Calu3 (cell line): ENCODE results near the gene HDHD2. TPM values are rescaled to one million over a fixed set of nuclear protein-coding genes. Genes with fewer than 3 reads are reported as not detected.

Source experiments
- BruUV-seq: library from RNA; stranded (reverse); fragments of 400-500 nt; replicated peaks from 2 replicates; lab custom pipeline; 2021; lab: Mats Ljungman, UMichigan
- CTCF ChIA-PET: fragments of 300-600 bp; sonication (Branson Sonifier 250); formaldehyde crosslinking; loops from one replicate; lab custom pipeline; 2022; ENCODE audit warnings: antibody characterized with exemption; lab: Charles Lee
- DNase-seq: peaks from one replicate; pipeline ENCODE4 v3.0.0; 2022
- H3K27ac Mint-ChIP-seq: one replicate; pipeline ENCODE4 v1.8.0; 2022; ENCODE audit warnings: mixed read lengths; ENCODE audit not compliant: unreplicated experiment
- H3K27me3 Mint-ChIP-seq: one replicate; pipeline ENCODE4 v1.8.0; 2022; ENCODE audit warnings: mixed read lengths; ENCODE audit not compliant: unreplicated experiment
- H3K36me3 Mint-ChIP-seq: one replicate; pipeline ENCODE4 v1.8.0; 2022; ENCODE audit warnings: mild to moderate bottlenecking, moderate library complexity, mixed read lengths; ENCODE audit not compliant: insufficient read depth, unreplicated experiment
- H3K4me1 Mint-ChIP-seq: one replicate; pipeline ENCODE4 v1.8.0; 2022; ENCODE audit warnings: mild to moderate bottlenecking, low read depth, mixed read lengths; ENCODE audit not compliant: unreplicated experiment
- H3K4me3 Mint-ChIP-seq: one replicate; pipeline ENCODE4 v1.8.0; 2022; ENCODE audit warnings: mild to moderate bottlenecking, low read depth, moderate library complexity, mixed read lengths; ENCODE audit not compliant: unreplicated experiment
- H3K9me3 Mint-ChIP-seq: one replicate; pipeline ENCODE4 v1.8.0; 2022; ENCODE audit warnings: low read depth, mixed read lengths; ENCODE audit not compliant: unreplicated experiment
- intact Hi-C: fragments of 100-400 bp; cut with micrococcal nuclease; formaldehyde crosslinking; loops from one replicate; pipeline ENCODE4 v1.10.0; 2022; ENCODE audit not compliant: unreplicated experiment
- total RNA-seq: library from RNA; stranded (reverse); gene quantifications from 2 replicates; pipeline ENCODE4 v1.2.3, GENCODE V29; 2022
- TF ChIP-seq, protein P1 (sequence below): fragments of 200-600 bp; IDR thresholded peaks from one replicate; pipeline ENCODE4 v1.8.0; 2022; ENCODE audit warnings: antibody characterized with exemption; ENCODE audit not compliant: unreplicated experiment

HDHD2 gene
- total RNA-seq, 1 experiment from 2014 or later: 31.6 TPM

DNA sequence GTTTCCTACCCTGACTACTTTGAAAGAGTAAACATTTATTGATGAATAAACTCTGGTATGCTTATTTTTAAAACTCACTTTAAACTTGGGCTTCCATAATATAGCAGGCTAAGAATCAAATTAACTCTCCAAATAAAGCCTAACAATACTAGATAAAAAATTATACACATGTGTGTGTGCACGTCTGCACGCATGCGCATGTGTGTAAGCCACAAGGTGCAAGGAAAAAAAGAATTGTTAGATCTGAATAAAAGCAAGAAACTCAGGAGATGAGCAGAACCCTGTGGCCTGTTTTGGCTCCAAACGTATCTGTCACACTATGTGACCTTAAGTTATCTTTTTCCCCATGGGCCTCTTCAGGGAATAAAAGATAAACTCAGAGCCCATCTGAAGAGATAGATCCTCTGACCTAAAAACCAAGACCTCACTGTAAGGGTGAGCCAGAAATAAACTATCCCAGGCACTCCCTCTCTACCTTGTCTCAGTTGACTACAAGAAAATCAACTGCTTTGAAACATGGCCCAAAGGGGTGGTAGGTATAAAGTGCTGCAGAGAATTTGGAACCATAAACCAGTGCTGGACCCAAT, 6.3 kb downstream of the HDHD2 start:
- Mint-ChIP-seq H3K9me3 (no peaks in the 10 kb centered on the region), H3K4me1 (peaks cover 9% of the 10 kb centered on the region), H3K4me3 (no peak overlapping the region), H3K27me3 (no peaks in the 10 kb centered on the region), H3K27ac (no peak overlapping the region), H3K36me3 (peaks cover 7% of the 10 kb centered on the region)
- TF ChIP-seq, protein P1, sequence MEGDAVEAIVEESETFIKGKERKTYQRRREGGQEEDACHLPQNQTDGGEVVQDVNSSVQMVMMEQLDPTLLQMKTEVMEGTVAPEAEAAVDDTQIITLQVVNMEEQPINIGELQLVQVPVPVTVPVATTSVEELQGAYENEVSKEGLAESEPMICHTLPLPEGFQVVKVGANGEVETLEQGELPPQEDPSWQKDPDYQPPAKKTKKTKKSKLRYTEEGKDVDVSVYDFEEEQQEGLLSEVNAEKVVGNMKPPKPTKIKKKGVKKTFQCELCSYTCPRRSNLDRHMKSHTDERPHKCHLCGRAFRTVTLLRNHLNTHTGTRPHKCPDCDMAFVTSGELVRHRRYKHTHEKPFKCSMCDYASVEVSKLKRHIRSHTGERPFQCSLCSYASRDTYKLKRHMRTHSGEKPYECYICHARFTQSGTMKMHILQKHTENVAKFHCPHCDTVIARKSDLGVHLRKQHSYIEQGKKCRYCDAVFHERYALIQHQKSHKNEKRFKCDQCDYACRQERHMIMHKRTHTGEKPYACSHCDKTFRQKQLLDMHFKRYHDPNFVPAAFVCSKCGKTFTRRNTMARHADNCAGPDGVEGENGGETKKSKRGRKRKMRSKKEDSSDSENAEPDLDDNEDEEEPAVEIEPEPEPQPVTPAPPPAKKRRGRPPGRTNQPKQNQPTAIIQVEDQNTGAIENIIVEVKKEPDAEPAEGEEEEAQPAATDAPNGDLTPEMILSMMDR: no peak
- no TSS peak for BruUV-seq
- CTCF ChIA-PET: no interaction called here
- intact Hi-C loops: no loop called here
- DNase-seq: no peak

DNA sequence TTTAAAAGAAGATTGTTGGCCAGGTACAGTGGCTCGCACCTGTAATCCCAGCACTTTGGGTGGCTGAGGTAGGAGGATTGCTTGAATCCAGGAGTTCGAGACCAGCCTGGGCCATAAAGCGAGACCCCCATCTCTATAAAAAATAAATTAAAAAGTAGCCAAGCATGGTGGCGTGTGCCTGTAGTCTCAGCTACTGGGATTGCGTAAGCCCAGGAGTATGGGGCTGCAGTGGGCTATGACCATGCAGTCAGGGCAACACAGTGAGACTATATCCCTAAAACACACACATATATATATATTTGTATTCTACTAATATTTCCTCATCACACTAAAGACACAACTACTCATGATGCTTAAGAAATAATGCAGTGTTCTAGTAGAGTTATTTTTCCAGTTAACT, 7.1 kb downstream of the HDHD2 start:
- no TSS peak for BruUV-seq

DNA sequence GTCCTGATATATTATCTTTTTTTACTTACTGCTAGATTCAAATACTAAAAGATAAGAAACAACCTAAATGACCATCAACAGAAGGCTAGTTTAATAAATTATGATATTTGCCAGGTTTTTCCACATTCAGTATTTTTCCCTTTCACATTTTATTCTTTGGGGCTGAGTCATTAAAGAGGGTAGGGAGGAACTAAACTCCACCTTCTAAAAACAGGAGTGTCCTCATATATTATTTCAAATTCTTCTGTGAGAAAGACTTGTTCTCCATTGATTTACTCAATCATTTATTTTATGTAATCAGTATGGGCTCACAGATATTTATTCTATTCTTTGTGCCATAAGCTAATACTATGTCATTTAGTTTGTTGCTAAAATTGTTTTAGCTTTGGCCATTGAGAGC, 9.0 kb downstream of the HDHD2 start:
- H3K27me3 Mint-ChIP-seq: no peaks in the 10 kb centered on the region
- no peak for DNase-seq
- TF ChIP-seq, protein P1: no peak
- H3K4me3 Mint-ChIP-seq: no peak overlapping the region
- H3K27ac Mint-ChIP-seq: no peak overlapping the region
- H3K4me1 Mint-ChIP-seq: no peaks in the 10 kb centered on the region
- H3K36me3 Mint-ChIP-seq: peaks cover 11% of the 10 kb centered on the region
- intact Hi-C loops: no loop called here
- CTCF ChIA-PET: no interaction called here
- no TSS peak for BruUV-seq
- H3K9me3 Mint-ChIP-seq: no peaks in the 10 kb centered on the region

More for the DNA sequence above, 7.1 kb downstream of the HDHD2 start:
- Mint-ChIP-seq H3K27me3 (no peaks in the 10 kb centered on the region), H3K27ac (no peak overlapping the region), H3K36me3 (peaks cover 11% of the 10 kb centered on the region), H3K4me1 (peaks cover under 1% of the 10 kb centered on the region), H3K4me3 (no peak overlapping the region), H3K9me3 (no peaks in the 10 kb centered on the region)
- DNase-seq: no peak
- CTCF ChIA-PET: no interaction called here
- intact Hi-C loops: no loop called here
- TF ChIP-seq, protein P1: no peak

DNA sequence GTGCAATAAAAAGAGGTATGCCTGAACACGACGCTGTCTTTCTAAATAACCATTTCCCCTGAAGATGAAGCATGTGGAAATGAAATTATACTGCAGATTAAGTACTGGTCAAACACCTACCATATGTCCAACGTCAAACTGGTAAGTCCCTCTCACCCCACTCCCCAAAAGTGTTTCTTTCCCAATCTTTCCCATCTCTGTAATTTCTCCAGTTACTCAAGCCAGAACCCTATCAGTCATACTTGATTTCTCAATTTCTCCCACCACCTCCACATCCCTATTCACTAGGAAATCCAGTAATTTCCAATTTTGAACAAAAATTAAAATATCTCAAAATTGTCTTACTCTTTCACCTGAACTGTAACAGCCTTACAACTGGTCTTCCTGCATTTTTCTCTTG, 29.2 kb downstream of the HDHD2 start:
- CTCF ChIA-PET: no interaction called here
- peaks cover 4% of the 10 kb centered on the region for H3K36me3 Mint-ChIP-seq
- TF ChIP-seq, protein P1: no peak
- no peaks in the 10 kb centered on the region for H3K4me1 Mint-ChIP-seq
- BruUV-seq: no TSS peak
- intact Hi-C loops: no loop called here
- DNase-seq: no peak
- H3K9me3 Mint-ChIP-seq: no peaks in the 10 kb centered on the region
- no peak overlapping the region for H3K27ac Mint-ChIP-seq
- no peaks in the 10 kb centered on the region for H3K27me3 Mint-ChIP-seq
- H3K4me3 Mint-ChIP-seq: no peak overlapping the region
